ENCODE data around the gene RASSF1.

Gene RASSF1

DNA sequence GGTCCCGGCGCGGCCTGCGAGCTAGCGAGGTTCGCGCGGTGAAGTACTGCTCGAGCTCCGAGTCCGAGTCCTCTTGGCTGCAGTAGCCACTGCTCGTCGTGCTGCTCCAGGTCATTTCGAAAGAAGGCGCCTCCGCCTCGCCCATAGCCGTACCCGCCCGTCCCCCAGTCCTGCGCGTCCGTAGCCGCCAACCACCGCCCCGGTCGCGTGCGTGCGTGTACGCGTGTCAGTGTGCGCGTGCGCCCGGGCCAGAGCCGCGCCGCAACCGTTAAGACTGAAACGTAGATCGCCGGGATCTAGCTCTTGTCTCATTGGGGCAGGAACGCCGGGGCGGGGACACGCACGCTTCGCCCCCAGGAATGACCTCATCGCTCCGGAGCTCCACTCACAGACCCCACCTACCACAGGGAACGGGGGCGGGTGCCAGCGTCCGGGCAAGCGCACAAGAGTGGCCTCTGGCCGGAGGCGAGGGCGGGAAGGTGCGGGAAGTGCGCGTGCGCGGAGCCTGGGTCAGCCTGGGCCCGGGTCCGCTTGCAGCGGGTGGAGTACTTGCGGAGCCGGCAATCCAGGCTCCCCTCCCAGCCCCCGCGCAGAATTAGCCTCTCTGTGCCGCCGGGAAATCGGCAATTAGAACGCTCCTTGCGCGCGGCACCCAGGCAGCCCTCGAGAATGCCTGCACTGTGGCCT, 3.3 kb downstream of the RASSF1 start:
- TF ChIP-seq, protein P1, sequence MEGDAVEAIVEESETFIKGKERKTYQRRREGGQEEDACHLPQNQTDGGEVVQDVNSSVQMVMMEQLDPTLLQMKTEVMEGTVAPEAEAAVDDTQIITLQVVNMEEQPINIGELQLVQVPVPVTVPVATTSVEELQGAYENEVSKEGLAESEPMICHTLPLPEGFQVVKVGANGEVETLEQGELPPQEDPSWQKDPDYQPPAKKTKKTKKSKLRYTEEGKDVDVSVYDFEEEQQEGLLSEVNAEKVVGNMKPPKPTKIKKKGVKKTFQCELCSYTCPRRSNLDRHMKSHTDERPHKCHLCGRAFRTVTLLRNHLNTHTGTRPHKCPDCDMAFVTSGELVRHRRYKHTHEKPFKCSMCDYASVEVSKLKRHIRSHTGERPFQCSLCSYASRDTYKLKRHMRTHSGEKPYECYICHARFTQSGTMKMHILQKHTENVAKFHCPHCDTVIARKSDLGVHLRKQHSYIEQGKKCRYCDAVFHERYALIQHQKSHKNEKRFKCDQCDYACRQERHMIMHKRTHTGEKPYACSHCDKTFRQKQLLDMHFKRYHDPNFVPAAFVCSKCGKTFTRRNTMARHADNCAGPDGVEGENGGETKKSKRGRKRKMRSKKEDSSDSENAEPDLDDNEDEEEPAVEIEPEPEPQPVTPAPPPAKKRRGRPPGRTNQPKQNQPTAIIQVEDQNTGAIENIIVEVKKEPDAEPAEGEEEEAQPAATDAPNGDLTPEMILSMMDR (IDR thresholded peaks at IDR 0.05; ENCODE audit: low read depth, low read length), result no peak
- H3K4me3 ChIP-seq (ENCODE audit: low read depth, low read length), result peak overlapping the region; percentile 80

DNA sequence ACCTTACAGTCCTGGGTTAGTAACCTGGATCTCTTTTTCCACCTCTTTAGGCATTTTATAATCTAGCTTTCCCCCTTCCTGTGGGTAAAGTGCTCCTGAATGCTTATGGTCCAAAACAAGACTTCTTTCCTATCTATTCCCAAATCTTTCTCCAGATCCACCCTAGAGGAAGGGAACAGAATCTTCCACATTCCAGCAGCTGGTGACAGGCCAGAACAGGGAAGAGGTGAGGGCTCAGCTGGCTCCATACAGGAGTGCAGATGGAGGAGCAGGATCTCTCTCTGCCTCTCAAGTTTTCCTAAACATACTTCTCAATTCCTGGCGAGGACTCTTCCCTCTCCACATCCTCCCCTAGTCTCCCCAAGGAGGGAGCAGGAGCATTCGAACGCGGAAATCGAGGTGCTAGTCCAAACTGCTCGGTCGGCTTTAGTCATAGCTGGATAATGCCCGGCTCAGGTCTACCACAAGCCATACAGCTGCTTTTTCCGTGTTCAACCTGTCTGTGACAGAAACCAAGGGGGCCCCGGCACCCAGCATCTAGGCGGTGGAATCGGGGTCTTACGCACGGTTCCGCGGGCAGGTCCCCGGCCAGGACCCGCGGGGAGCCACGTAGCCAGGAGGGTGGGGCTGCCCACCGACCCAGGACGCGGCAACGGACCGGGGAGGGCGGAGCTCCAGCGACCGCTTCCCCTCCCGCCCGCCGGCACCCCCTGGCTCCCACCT, 4.0 kb downstream of the RASSF1 start:
- TF ChIP-seq, protein P1 (IDR thresholded peaks at IDR 0.05; ENCODE audit: low read depth, low read length), result no peak
- H3K4me3 ChIP-seq (ENCODE audit: low read depth, low read length), result peak overlapping the region; percentile 80

DNA sequence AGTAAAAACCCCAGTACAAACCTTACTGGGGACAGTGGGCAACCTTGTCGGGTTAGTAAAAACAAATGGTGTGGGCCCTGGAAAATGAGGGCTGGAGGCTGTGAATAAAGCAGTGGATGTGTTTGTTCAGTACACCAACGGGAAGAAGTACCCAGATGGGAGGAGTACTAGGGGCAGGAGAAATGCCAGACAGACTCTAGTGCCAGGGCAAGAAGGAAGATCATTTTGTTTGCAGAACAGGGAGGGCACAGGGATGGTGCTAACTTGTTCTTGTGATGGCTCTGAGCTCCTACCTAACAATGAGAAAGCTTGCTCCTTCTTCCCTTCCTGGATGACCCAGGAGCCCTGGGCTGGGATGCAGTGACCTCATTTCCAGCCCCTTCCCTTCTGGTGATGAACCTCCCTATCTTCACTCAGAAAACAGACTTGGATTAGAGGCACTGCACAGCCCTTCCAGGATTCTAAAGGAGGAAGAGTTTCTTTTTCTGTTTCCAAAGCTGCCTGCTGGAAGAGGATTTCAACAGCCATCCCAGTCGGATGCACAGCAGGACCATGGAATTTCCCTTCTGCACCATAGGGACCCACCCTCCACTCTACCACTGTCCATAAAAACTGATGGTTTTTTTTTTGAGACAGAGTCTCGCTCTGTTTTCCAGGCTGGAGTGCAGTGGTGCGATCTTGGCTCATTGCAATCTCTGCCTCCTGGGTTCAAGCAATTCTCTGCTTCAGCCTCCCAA, 6.1 kb downstream of the RASSF1 start:
- H3K4me3 ChIP-seq (ENCODE audit: low read depth, low read length), result no peak overlapping the region; the same call in 1 of the 2 replicates
- TF ChIP-seq, protein P1 (IDR thresholded peaks at IDR 0.05; ENCODE audit: low read depth, low read length), result no peak

DNA sequence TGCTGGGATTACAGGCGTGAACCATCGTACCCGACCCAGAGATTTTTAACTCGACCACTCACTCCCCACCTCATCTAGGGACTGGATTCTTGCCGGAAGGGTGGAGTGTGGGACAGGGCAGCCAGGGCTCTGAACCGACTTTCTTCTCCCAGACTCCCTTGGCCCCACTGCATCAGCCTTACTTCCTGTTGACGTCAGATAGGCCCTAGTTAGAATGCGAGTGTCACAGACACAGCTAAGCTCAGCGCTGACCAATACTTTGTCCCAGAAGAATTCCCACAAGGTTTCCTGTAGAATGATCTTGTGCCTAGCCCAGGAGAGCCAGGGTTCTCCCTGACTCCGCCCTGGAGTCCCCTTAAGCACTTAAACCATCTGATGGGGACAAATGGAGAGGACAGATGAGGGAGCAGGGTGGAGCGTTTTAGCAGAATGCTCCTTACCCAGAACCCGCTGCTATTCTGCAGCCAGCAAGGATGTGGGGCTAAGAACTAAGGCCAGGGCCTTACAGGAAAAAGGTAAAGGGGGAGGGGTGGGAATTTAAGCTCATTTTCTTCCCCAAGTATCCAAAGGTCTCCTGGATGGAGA, 6.8 kb downstream of the RASSF1 start:
- TF ChIP-seq, protein P1 (IDR thresholded peaks at IDR 0.05; ENCODE audit: low read depth, low read length), result no peak
- no peak overlapping the region for H3K4me3 ChIP-seq (ENCODE audit: low read depth, low read length)

DNA sequence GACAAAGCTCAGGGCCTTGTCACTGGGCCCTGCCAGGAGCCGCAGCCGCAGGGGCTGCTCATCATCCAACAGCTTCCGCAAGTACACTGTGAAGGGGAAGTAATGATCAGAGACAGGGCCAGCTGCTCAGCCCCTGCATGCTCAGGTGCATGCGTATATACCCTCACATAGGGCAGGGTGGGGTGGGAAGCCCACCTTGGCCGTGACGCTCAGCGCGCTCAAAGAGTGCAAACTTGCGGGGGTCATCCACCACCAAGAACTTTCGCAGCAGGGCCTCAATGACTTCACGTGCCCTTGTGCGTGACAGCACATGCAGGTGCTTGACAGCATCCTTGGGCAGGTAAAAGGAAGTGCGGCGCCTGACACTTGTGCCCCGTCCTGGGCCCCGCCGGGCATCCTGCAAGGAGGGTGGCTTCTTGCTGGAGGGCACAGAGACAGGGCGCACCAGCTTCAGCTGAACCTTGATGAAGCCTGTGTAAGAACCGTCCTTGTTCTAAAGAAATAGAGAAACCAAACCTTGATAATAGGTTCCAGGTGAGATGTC, 9.2 kb downstream of the RASSF1 start:
- no peak overlapping the region for H3K4me3 ChIP-seq (ENCODE audit: low read depth, low read length)
- TF ChIP-seq, protein P1 (IDR thresholded peaks at IDR 0.05; ENCODE audit: low read depth, low read length), result no peak

DNA sequence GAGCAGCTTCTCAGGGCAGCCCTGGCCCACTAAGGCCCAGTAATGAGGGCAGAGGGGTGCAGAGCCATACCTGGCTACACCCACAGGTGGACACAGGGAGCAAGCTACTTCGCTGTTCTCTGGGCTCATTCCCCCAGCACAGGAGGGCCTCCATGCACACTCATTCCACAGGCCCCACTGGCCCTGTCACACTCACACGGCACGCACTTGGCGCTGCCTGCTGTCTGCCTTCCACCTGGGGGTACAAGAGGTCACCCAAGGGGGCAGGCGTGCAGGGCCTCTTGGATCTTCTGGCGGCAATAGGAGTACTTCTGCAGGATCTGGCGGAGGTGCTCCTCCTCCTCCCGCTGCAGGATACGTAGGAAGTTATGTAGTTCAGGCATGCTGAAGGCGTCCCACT, 10.3 kb downstream of the RASSF1 start:
- TF ChIP-seq, protein P1 (IDR thresholded peaks at IDR 0.05; ENCODE audit: low read depth, low read length), result no peak
- no peak overlapping the region for H3K4me3 ChIP-seq (ENCODE audit: low read depth, low read length)

Data from WI38 (cell line).